K562 (cell line): Measurements from ENCODE around the gene PIK3C2B. TPM values are rescaled to one million over a fixed set of nuclear protein-coding genes. Genes with fewer than 3 reads are reported as not detected.
A peak's percentile ranks its signal among the peaks of the same experiment; 100 is the strongest.

Experiments
- ATF3 ChIP-seq, 2 experiments: fragments of 450-650 bp in 1 of 2; sonication (generic) in 1 of 2; formaldehyde crosslinking in 1 of 2; IDR thresholded peaks in 1 of 2; conservative IDR thresholded peaks in 1 of 2; 2 replicates each; pipeline versions ENCODE4 v1.6.1 to v1.8.1; 2016 to 2023; ENCODE audit warnings: mild to moderate bottlenecking in 2 of 2, moderate library complexity in 2 of 2, inconsistent platforms in 1 of 2, missing genetic modification reagents in 1 of 2
- COPS2 ChIP-seq: fragments of 450-650 bp; conservative IDR thresholded peaks from 2 replicates; pipeline ENCODE4 v1.6.1; 2016; ENCODE audit warnings: mild to moderate bottlenecking, moderate library complexity
- CREB3 ChIP-seq: fragments of 450-650 bp; conservative IDR thresholded peaks from 2 replicates; pipeline ENCODE4 v1.6.1; 2016; ENCODE audit warnings: missing genetic modification characterization, low read depth, mild to moderate bottlenecking, missing compliant biosample characterization, moderate library complexity
- CTCF ChIP-seq, 3 experiments: IDR thresholded peaks in 2 of 3; conservative IDR thresholded peaks in 1 of 3; 2 replicates each; pipeline ENCODE4 v1.5.1; 2011 to 2012; ENCODE audit warnings: low read length in 3 of 3, mild to moderate bottlenecking in 3 of 3, control low read depth in 2 of 3, improper control_type of control experiment in 1 of 3, inconsistent platforms in 1 of 3, low read depth in 1 of 3, mixed read lengths in 1 of 3, moderate library complexity in 1 of 3; ENCODE audit not compliant: insufficient read depth in 2 of 3
- EWSR1 ChIP-seq: fragments of 450-650 bp; IDR thresholded peaks from 2 replicates; pipeline ENCODE4 v1.6.1; 2018; ENCODE audit warnings: borderline replicate concordance, mild to moderate bottlenecking, low read depth, moderate library complexity; ENCODE audit not compliant: partially characterized antibody
- FOXJ3 ChIP-seq: sonication (generic); formaldehyde crosslinking; IDR thresholded peaks from 2 replicates; pipeline ENCODE4 v1.4.0; 2020; ENCODE audit warnings: mild to moderate bottlenecking, missing genetic modification reagents
- KHSRP ChIP-seq: fragments of 450-650 bp; IDR thresholded peaks from 2 replicates; pipeline ENCODE4 v1.6.1; 2017
- MTA3 ChIP-seq: fragments of 450-650 bp; formaldehyde crosslinking; IDR thresholded peaks from 2 replicates; pipeline ENCODE4 v1.6.1; 2017; ENCODE audit warnings: mild to moderate bottlenecking, borderline replicate concordance
- PCBP1 ChIP-seq: fragments of 200-400 bp; formaldehyde crosslinking; IDR thresholded peaks from 2 replicates; pipeline ENCODE4 v1.6.1; 2018; ENCODE audit warnings: mild to moderate bottlenecking, low read depth, low read length; ENCODE audit not compliant: poor library complexity, severe bottlenecking
- RBM17 ChIP-seq: fragments of 200-400 bp; formaldehyde crosslinking; IDR thresholded peaks from 2 replicates; pipeline ENCODE4 v1.6.1; 2017; ENCODE audit warnings: low read depth, mild to moderate bottlenecking, low read length, borderline replicate concordance
- ZBTB17 ChIP-seq: fragments of 450-650 bp; formaldehyde crosslinking; IDR thresholded peaks from 2 replicates; pipeline ENCODE4 v1.4.0; 2020; ENCODE audit warnings: mild to moderate bottlenecking
- ZBTB7A ChIP-seq: IDR thresholded peaks from 2 replicates; pipeline ENCODE4 v1.6.1; 2011; ENCODE audit warnings: low read depth, mild to moderate bottlenecking, low read length, moderate library complexity, borderline replicate concordance; ENCODE audit not compliant: control insufficient read depth
- ZNF224 ChIP-seq: sonication (generic); formaldehyde crosslinking; IDR thresholded peaks from 2 replicates; pipeline ENCODE4 v1.8.0; 2022; ENCODE audit warnings: mild to moderate bottlenecking, missing genetic modification reagents
- ZNF407 ChIP-seq: fragments of 450-650 bp; IDR thresholded peaks from 2 replicates; pipeline ENCODE4 v1.6.1; 2016; ENCODE audit warnings: low read depth
- polyA plus RNA-seq, 8 experiments: library from polyadenylated mRNA; depleted of rRNA in 4 of 8; stranded (reverse) in 5 of 8; unstranded in 3 of 8; fragments of >200 nt; fragmentation: Nextera tagmentation in 2 of 8; fragmentation: Illumina TruSeq in 1 of 8; extraction: Ambion mirVana in 2 of 8; extraction: Trizol in 1 of 8; gene quantifications; 2 replicates each; pipeline versions ENCODE4 v1.2.1 to v1.2.3, GENCODE V29; 2011 to 2014; ENCODE audit warnings: inconsistent platforms in 1 of 8, missing spikeins in 1 of 8
- total RNA-seq, 7 experiments: library from RNA; depleted of rRNA in 6 of 7; stranded (reverse); fragments of >200 nt in 6 of 7; fragmentation: Illumina TruSeq in 2 of 7; extraction: Trizol in 2 of 7; gene quantifications; 2 replicates each; pipeline versions ENCODE4 v1.2.1 to v1.2.3, GENCODE V29; 2011 to 2021; ENCODE audit warnings: low replicate concordance in 1 of 7

PIK3C2B gene
- total and polyA plus RNA-seq, 9 of the 15 experiments (the other 6 are each of a cell fraction or from before 2014, with no cell fraction given), result 0.10 to 2.9 (median 0.72) TPM

GRCh38 chr1:204516180-204516879 lies 21.7 kb upstream of the PIK3C2B start, which contains the start of gene MDM4 (continued):
- peak; percentile 98 for TF ChIP-seq PCBP1
- peak; percentile 61; the same call in 1 of the 2 replicates for TF ChIP-seq KHSRP
- peak; percentile 25; the same call in 1 of the 2 replicates for TF ChIP-seq ZBTB7A
- no peak for TF ChIP-seq EWSR1
- no peak for TF ChIP-seq FOXJ3 (CRISPR knock-in tag)
- no peak for TF ChIP-seq COPS2
- TF ChIP-seq CREB3 (tag), result no peak
- peak; percentile 53 for TF ChIP-seq ATF3 (IDR thresholded peaks at IDR 0.05)
- peak; percentile 71; the same call in 1 of the 2 replicates for TF ChIP-seq ATF3 (CRISPR knock-in tag; conservative IDR thresholded peaks at IDR 0.05)
- no peak for TF ChIP-seq RBM17
- no peak for TF ChIP-seq CTCF (IDR thresholded peaks at IDR 0.05 in 2 of 3, conservative IDR thresholded peaks at IDR 0.05 in 1 of 3; ENCODE audit: insufficient read depth in 2 of 3, low read depth in 1 of 3, low read length in 3 of 3)
- TF ChIP-seq ZBTB17 (CRISPR knock-in tag), result peak; percentile 57; the same call in 1 of the 2 replicates
- TF ChIP-seq ZNF407, result peak; percentile 44; the same call in 1 of the 2 replicates
- peak; percentile 95; the same call in 1 of the 2 replicates for TF ChIP-seq MTA3
- peak; percentile 44; the same call in 1 of the 2 replicates for TF ChIP-seq ZNF224 (CRISPR knock-in tag)
